Stimulated activated CD4-positive, alpha-beta T cell treated with anti-CD3 and anti-CD28 coated beads, Interleukin-4, amount 100 ng/mL, for 24 hours (primary cell): ENCODE data around the gene TF.

Experiments
- DNase-seq: peaks from one replicate; pipeline ENCODE4 v3.0.0-alpha.2; 2020

Gene TF

DNA sequence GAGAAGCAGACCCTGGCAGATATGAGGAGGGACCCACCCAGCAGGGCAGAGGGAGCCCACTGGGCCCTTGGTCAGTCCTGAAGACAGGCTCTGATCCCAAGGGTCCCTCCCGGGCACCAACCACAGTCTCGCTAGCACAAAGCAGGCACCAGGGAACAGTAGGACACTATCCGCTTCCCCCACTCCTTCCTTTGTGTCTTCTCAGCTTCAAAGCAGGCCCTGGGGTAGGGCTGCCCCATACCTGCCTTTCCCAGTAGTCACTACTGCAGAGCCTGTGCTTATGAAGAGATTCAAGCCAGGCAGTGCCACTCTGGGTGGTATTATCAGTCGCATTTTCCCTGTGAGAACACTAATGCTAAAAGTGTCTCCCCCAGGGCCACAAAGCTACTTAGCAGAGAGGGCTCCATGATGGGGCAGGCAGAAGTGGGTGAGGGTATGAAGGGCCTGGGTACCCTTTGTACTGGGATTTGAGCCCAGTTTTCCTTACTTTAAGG lies 92.2 kb downstream of the TF start:
- DNase-seq, result no peak

DNA sequence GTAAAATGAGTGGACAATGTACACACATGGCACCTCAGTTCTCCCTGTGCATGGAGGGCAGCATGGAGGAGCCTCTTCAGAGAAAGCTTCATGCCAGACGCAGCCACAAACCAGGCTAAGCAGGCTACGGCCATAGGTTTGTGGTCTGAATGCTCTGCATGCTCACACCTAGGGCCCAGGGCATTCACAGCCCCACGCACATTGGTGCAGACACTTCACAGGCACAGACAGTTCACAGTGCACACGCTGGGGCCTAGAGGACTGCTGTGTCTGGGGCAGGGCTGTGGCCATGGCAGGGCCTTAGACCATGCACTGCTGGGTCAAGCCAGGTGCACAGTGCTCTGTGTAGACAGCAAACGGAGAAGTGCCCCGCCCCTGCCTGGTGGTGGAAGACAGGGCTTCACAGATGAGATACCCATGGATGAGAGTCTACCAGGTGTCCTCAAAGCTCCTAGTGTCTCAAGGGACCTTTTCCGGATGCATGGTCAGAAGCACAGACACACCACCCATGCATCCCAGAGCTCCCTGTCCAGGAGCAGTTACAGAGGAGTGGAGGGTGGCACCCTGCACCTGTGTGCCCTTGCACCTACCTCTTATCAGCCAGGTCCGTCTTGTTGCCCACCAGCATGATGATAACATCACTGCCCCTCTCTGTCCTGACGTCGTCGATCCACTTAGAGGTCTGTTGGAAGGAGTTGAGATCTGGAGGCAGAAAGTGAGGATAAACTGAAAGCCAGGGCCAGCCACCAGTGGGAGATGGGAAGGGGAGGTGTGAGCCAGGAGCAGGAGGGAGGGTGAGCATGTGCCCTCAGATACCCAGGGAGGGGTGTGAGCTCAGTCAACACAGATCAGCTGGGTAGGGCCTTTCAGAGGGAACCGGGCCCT lies 93.0 kb downstream of the TF start:
- DNase-seq, result no peak

DNA sequence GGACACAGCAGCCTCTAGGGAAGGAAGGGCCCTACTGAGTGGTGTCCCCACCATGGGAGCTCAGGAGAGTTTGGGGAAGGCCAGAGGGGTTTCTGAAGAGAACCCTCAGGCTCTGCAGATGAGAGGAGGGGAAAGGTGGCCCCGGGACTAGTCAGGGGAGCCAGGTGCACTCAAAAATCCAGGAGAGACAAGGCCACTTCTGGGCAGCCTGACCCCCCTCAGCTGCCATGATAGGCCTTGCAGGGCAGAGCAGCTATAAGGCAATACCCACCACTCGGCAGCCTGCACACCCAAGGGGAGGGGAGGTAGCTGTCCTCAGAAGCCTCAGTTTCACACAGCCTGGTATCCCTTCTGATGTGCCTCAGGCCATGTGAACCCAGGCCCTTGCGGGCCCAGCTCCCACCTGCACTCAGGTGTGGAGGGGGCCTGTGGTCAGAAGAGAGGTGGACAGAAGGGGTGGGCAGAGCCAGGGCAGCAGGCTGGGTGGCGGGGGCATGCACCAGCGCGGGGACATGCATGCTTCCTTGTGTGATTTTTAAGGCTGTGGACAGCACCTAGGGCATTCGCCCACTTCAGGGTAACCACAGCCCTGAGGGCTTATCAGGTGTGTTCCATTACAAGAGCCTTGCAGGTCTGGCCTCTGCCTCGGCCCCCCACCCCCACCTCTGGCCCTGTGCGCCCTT lies 94.0 kb downstream of the TF start:
- DNase-seq, result no peak

- DNase-seq, result no peak
Observed at GRCh38 chr3:133840767-133841166, 94.6 kb downstream of the TF start.

DNA sequence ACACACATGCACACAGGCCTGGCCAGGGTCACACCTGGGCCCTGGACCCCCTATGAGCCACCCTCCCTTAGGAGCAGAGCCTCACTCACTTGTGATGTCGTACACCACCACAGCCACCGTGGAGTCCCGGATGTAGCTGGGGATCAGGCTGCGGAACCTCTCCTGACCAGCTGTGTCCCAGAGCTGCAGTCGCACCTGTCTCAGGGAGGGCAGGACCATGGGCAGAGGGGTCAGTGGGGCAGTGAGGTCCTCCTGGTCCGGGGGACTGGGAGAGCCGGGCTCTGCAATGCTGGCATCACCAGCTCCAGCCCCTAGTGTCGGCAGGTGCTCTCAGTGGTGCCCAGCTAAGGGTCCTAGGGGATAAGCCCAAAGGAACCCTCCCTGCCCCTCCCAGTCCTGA lies 95.0 kb downstream of the TF start:
- no peak for DNase-seq

GRCh38 chr3:133842158-133842557 lies 96.0 kb downstream of the TF start:
- no peak for DNase-seq

DNA sequence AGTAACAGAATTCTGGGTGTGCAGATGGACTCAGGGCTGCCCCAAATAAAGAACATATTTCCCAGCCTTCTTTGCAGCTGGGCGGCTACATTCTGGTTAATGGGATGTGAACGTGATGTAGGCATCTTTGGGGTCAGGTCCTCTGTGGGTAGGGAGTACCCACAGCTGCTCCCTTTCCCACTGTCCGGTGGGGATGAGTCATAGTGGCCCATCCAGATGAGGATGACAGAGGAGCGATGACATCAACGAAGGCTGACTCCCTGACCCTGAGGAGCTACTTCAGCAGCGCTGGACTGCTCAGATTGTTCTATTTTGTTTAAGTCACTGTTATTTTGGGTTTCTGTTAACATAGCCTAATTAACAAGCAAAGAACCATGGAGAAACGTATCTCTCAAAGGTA lies 97.4 kb downstream of the TF start:
- DNase-seq, result no peak

DNA sequence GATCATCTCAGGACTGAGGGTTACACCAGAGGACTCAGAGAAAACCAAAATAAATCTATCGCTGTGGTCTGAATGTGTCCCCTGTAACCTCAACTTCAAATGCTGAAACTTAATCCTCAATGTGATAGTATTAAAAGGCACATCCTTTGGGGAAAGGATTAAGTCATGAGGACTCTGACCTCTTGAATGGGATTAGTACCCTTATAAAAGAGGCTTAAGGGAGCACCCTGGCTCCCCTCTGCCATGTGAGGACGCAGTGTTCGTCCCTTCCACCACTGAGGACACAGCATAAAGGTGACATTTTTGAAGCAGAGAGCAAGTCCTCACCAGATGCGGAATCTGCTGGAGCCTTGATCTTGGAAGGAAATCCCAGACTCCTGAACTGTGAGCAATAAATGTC lies 98.9 kb downstream of the TF start:
- no peak for DNase-seq
